GM21737 (cell line): Measurements from ENCODE around the gene LOXHD1.

ENCODE experiments used
- ATAC-seq: cut with Tn5 transposase; IDR thresholded peaks from one replicate; pipeline ENCODE4 v1.9.1; 2021; ENCODE audit warnings: mild to moderate bottlenecking, moderate library complexity; ENCODE audit not compliant: unreplicated experiment

The LOXHD1 gene, protein sequence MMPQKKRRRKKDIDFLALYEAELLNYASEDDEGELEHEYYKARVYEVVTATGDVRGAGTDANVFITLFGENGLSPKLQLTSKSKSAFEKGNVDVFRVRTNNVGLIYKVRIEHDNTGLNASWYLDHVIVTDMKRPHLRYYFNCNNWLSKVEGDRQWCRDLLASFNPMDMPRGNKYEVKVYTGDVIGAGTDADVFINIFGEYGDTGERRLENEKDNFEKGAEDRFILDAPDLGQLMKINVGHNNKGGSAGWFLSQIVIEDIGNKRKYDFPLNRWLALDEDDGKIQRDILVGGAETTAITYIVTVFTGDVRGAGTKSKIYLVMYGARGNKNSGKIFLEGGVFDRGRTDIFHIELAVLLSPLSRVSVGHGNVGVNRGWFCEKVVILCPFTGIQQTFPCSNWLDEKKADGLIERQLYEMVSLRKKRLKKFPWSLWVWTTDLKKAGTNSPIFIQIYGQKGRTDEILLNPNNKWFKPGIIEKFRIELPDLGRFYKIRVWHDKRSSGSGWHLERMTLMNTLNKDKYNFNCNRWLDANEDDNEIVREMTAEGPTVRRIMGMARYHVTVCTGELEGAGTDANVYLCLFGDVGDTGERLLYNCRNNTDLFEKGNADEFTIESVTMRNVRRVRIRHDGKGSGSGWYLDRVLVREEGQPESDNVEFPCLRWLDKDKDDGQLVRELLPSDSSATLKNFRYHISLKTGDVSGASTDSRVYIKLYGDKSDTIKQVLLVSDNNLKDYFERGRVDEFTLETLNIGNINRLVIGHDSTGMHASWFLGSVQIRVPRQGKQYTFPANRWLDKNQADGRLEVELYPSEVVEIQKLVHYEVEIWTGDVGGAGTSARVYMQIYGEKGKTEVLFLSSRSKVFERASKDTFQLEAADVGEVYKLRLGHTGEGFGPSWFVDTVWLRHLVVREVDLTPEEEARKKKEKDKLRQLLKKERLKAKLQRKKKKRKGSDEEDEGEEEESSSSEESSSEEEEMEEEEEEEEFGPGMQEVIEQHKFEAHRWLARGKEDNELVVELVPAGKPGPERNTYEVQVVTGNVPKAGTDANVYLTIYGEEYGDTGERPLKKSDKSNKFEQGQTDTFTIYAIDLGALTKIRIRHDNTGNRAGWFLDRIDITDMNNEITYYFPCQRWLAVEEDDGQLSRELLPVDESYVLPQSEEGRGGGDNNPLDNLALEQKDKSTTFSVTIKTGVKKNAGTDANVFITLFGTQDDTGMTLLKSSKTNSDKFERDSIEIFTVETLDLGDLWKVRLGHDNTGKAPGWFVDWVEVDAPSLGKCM (N-terminal part only)

GRCh38 chr18:46657115-46657955, at the start of gene LOXHD1:
TSS of gene LOXHD1 (minus strand) at chr18:46657220. CDS start at chr18:46657033, 187 bp downstream.
- ATAC-seq = no peak

- no peak for ATAC-seq
Observed at GRCh38 chr18:46705521-46705920, 48.5 kb upstream of the LOXHD1 start.

GRCh38 chr18:46704816-46705215, 47.8 kb upstream of the LOXHD1 start:
- ATAC-seq = no peak

- no peak for ATAC-seq
Observed at GRCh38 chr18:46704189-46704588, 47.2 kb upstream of the LOXHD1 start.

GRCh38 chr18:46702471-46702870, 45.5 kb upstream of the LOXHD1 start:
- no peak for ATAC-seq

- no peak for ATAC-seq
Observed at GRCh38 chr18:46700066-46700824, 43.2 kb upstream of the LOXHD1 start.

GRCh38 chr18:46696702-46697101, 39.7 kb upstream of the LOXHD1 start:
- ATAC-seq = no peak

DNA sequence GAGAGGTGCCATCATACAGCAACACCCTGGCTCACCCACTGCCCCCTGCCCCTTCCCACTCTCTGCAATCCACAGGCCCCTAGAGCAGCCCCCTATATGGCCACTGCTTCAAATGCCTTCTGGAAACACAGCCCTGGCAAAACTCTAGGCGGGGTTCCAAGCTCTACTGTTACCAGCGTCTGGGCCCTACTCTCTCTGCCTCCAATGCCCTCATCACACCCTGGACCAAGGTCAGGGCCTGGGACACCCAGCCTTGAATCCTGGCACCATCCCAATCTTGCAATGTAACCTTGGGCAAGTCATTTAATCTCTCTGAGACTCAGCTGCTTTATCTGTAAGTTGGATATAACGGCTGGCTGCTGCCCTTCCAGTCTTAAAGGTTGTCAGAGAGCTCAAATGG, 39.2 kb upstream of the LOXHD1 start:
- ATAC-seq = no peak

- ATAC-seq = no peak
Observed at GRCh38 chr18:46693996-46694395, 37.0 kb upstream of the LOXHD1 start.

DNA sequence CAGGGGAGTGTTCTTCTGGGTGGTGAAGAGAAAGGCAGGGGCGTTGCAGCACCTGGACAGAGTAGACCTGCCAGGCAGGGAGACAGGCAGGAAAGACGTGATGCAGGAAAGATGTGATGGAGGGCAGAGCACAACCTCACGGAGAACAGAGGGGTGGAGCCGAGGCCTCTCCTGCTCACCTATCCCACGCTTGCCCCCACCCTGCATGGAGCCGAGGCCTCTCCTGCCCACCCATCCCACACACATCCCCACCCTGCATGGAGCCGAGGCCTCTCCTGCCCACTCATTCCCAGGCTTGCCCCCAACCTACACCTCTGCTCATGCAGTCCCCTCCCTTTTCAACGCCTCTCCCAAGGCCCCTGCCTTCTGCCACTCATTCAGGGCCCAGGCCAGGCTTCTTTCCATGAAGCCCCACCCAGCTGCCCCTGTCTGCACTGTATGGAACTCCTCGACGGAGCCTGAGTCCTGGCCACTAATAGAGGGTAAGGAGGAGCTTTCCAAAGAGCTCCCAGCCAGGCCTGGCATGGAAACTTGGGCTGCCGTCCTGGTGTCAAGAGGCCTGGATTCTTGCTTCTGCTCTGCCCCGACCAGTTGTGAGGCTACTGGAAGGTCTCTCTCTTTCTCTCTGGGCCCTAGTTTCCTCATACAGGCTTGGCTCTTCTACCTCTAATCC, 32.0 kb upstream of the LOXHD1 start:
- ATAC-seq = no peak

GRCh38 chr18:46686186-46686585, 29.2 kb upstream of the LOXHD1 start:
- ATAC-seq = no peak

- ATAC-seq = no peak
Observed at GRCh38 chr18:46683252-46683651, 26.2 kb upstream of the LOXHD1 start.

GRCh38 chr18:46680784-46681695, 24.0 kb upstream of the LOXHD1 start:
- ATAC-seq = no peak

DNA sequence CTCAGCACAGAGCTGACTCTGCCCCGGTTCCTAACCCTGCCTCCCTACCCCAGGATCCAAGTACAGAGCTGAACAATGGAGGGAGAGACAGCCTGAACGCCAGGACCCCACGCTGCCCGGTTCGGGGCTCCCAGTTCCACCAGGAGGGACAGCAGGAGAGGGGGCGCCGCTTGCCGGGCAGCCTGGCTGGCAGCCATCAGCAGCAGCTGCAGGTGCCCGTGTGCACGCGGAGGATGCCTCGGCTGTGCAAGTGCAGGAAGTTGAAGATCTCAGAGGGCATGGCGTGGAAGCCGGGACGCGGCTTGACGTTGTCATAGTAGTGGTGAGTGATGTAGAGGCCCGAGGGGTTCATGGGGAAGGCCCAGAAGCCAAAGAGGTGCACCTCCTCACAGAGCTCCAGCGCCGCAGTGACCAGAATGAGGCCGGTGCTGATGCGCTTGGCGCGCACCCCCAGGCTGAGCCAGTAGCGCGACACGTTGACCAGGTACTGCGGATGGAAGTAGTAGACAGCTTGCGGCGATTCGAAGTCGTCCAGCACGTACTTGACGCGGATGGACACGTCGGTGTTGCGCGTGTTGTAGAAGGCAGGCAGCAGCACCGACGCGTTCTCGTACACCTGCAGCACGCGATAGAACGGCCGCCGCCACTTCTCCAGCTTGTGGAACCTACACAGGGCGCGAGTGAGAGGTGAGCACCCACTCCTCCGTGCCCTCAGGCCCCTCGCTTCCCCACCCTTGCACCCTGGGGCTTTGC, 23.0 kb upstream of the LOXHD1 start:
- no peak for ATAC-seq

DNA sequence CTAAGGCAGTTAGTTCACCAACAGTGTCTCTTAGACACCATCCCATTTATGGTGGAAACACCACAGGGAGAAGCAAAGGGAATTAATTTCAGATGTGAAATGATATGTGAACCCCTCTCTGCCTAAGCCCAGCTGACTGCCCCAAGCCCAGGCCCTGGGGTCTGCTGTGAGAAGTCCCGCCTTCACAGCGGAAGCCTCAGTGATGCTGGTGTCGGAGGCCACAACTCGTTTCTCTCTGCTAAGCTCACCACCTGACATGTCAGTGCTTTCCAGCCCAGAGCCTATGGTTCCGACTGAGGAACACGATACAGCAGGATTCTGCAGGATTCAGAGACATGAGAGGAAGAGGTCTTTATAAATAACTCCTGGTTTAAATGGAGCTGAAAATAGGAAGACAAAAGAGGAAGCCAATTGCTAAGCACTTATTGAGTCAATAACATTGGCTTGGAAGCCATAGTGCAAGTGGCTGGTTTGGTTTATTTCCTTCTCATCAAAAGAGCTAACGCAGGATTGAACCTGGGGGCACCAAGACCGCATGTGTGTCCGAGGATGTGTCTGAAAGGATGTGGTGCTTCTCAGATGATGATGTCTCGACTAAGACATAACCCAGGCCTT, 21.9 kb upstream of the LOXHD1 start:
- no peak for ATAC-seq

DNA sequence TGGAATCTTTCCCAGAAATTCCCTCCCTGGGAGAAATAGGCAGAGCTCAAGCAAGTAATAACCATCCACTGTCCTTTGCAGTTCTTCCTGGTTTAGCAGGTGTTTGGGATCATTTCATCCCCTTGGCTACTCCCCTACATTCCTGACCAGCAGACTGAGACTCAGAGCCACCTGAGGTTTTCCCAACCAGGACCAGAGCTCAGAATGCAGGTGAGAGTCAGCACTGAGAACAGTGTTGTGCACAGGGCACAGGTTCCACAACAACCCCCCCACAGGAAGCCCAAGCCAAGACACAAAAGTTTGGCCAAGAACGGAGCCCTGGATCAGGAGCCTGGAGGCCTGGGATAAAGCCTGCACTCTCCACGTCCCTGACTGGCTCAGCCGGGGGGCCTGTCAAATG, 21.0 kb upstream of the LOXHD1 start:
- ATAC-seq = no peak

GRCh38 chr18:46677611-46678010, 20.6 kb upstream of the LOXHD1 start:
- ATAC-seq = no peak
